HepG2 (cell line): Measurements from ENCODE around the gene GLIPR1. TPM values are rescaled to one million over a fixed set of nuclear protein-coding genes. Genes with fewer than 3 reads are reported as not detected.

Source experiments
- ATAC-seq: fragments of 200-7000 bp; cut with Tn5 transposase; 3 replicates; pipeline ENCODE4 v1.9.1; 2020; ENCODE audit warnings: mild to moderate bottlenecking, moderate library complexity
- BruUV-seq: library from RNA; stranded (reverse); fragments of 400-500 nt; replicated peaks from 2 replicates; lab custom pipeline; 2021; lab: Mats Ljungman, UMichigan
- CTCF ChIA-PET: fragments of 300-600 bp; formaldehyde crosslinking; extraction: SDS; loops from one replicate; lab custom pipeline; 2021; ENCODE audit warnings: low total read pairs, inconsistent platforms, low intra/inter-chr PET ratio; lab: Yijun Ruan, JAX
- POLR2A ChIA-PET: fragments of 350-600 bp; sonication (Branson Sonifier 250); formaldehyde crosslinking; loops from one replicate; lab custom pipeline; 2020; ENCODE audit warnings: antibody characterized with exemption, inconsistent platforms; lab: Yijun Ruan, JAX
- DNase-seq: peaks from one replicate; pipeline ENCODE4 v3.0.0-alpha.2; 2015; ENCODE audit warnings: low spot score
- FAIRE-seq: peaks from 3 replicates; lab custom pipeline; 2011; peaks lifted over from hg19 to GRCh38; lab: Jason Lieb, UNC
- H2AFZ ChIP-seq: one replicate; pipeline ENCODE4 v1.6.1; 2011; ENCODE audit warnings: low read length, inconsistent platforms
- H3K27ac ChIP-seq: fragments of 300-600 bp; 3 replicates; pipeline ENCODE4 v1.8.0; 2011; ENCODE audit warnings: mixed run types, mild to moderate bottlenecking, mixed read lengths, low read length, inconsistent platforms; ENCODE audit not compliant: insufficient read depth; ENCODE audit errors: extremely low read length
- H3K27me3 ChIP-seq, 2 experiments: fragments of 200-600 bp in 1 of 2; 2 replicates in 1 of 2; 3 replicates in 1 of 2; pipeline versions ENCODE4 v1.6.0 to v1.8.0; 2011; ENCODE audit warnings: low read length in 2 of 2, mild to moderate bottlenecking in 2 of 2, moderate library complexity in 2 of 2, inconsistent platforms in 1 of 2; ENCODE audit not compliant: insufficient read depth in 2 of 2, control insufficient read depth in 1 of 2
- H3K36me3 ChIP-seq, 2 experiments: fragments of 200-600 bp in 1 of 2; replicated peaks in 1 of 2; 2 replicates in 1 of 2; 3 replicates in 1 of 2; pipeline versions ENCODE4 v1.5.1 to v1.8.0; 2011; ENCODE audit warnings: low read length in 2 of 2, inconsistent platforms in 1 of 2; ENCODE audit not compliant: insufficient read depth in 2 of 2, control insufficient read depth in 1 of 2
- H3K4me1 ChIP-seq: 2 replicates; pipeline ENCODE4 v1.5.1; 2012; ENCODE audit warnings: low read length, inconsistent platforms; ENCODE audit not compliant: insufficient read depth
- H3K4me2 ChIP-seq: 2 replicates; pipeline ENCODE4 v1.6.0; 2011; ENCODE audit warnings: low read depth, low read length, inconsistent platforms
- H3K4me3 ChIP-seq, 3 experiments: fragments of 200-600 bp in 1 of 3; sonication (generic), shearing (Covaris generic) in 1 of 3; replicated peaks in 1 of 3; 2 replicates each; pipeline ENCODE4 v1.5.1; 2011 to 2016; ENCODE audit warnings: low read length in 3 of 3, inconsistent platforms in 2 of 3, low read depth in 2 of 3, mild to moderate bottlenecking in 2 of 3, control low read depth in 1 of 3, mixed read lengths in 1 of 3; ENCODE audit not compliant: insufficient read depth in 1 of 3
- H3K79me2 ChIP-seq: one replicate; pipeline ENCODE4 v1.6.1; 2011; ENCODE audit warnings: low read length, inconsistent platforms; ENCODE audit not compliant: insufficient read depth
- H3K9ac ChIP-seq: 2 replicates; pipeline ENCODE4 v1.6.0; 2011; ENCODE audit warnings: mild to moderate bottlenecking, low read depth, low read length, inconsistent platforms; ENCODE audit not compliant: insufficient read depth
- H3K9me3 ChIP-seq: 2 replicates; pipeline ENCODE4 v1.5.1; 2012; ENCODE audit warnings: mild to moderate bottlenecking, low read length
- H4K20me1 ChIP-seq: 2 replicates; pipeline ENCODE4 v1.6.0; 2011; ENCODE audit warnings: inconsistent platforms, mild to moderate bottlenecking, low read length, moderate library complexity; ENCODE audit not compliant: insufficient read depth
- GFI1 ChIP-seq: sonication (generic); formaldehyde crosslinking; IDR thresholded peaks from 2 replicates; pipeline ENCODE4 v1.5.0; 2020; ENCODE audit warnings: missing genetic modification reagents, mild to moderate bottlenecking, borderline replicate concordance
- IRX3 ChIP-seq: sonication (generic); formaldehyde crosslinking; IDR thresholded peaks from 2 replicates; pipeline ENCODE4 v1.8.1; 2023; ENCODE audit warnings: mild to moderate bottlenecking, low read depth, missing genetic modification reagents, borderline replicate concordance
- MEIS1 ChIP-seq: sonication (generic); formaldehyde crosslinking; IDR thresholded peaks from 2 replicates; pipeline ENCODE4 v1.9.0; 2021; ENCODE audit warnings: mild to moderate bottlenecking, missing genetic modification reagents, moderate library complexity, borderline replicate concordance
- POLR2AphosphoS2 ChIP-seq: IDR thresholded peaks from 2 replicates; pipeline ENCODE4 v1.6.1; 2011; ENCODE audit warnings: low read depth, low read length, improper control_type of control experiment
- ZBTB34 ChIP-seq: sonication (generic); formaldehyde crosslinking; IDR thresholded peaks from 2 replicates; pipeline ENCODE4 v1.8.0; 2022; ENCODE audit warnings: mild to moderate bottlenecking, missing genetic modification reagents
- WGBS: methylation state at CpG from one replicate; pipeline ENCODE4 v1.1.6; 2017; ENCODE audit warnings: low lambda C conversion rate; 5-methylcytosine and 5-hydroxymethylcytosine counted together
- in situ Hi-C: cut with HindIII; loops from 2 replicates; pipeline ENCODE4 v1.10.0; 2017; ENCODE audit warnings: low pct_unique_long_range_greater_than_20kb; ENCODE audit not compliant: extremely low pct_ligation_motif_present
- intact Hi-C: fragments of 100-400 bp; cut with micrococcal nuclease; formaldehyde crosslinking; loops from one replicate; pipeline ENCODE4 v1.10.0; 2022; ENCODE audit not compliant: unreplicated experiment
- polyA plus RNA-seq, 8 experiments: library from polyadenylated mRNA; depleted of rRNA in 3 of 8; stranded (reverse) in 7 of 8; unstranded in 1 of 8; fragments of >200 nt; fragmentation: Illumina TruSeq in 4 of 8; extraction: Trizol in 4 of 8; gene quantifications; 2 replicates each; pipeline versions ENCODE4 v1.2.1 to v1.2.3, GENCODE V29; 2011 to 2016; ENCODE audit warnings: low read depth in 4 of 8, missing spikeins in 1 of 8, mixed read lengths in 1 of 8; ENCODE audit not compliant: insufficient read depth in 1 of 8
- total RNA-seq, 5 experiments: library from RNA; depleted of rRNA; stranded (reverse); fragments of >200 nt; fragmentation: Illumina TruSeq; extraction: Trizol; gene quantifications; 2 replicates each; pipeline ENCODE4 v1.2.3, GENCODE V29; 2016; ENCODE audit warnings: low read depth in 1 of 5

GLIPR1 gene
- total and polyA plus RNA-seq, 2 of the 13 experiments (the other 11 are each of a cell fraction or from before 2014, with no cell fraction given), result 1.9 to 5.0 TPM

- H3K79me2 ChIP-seq, result no peaks in the 10 kb centered on the region
Measured at GRCh38 chr12:75481013-75481705, 604 bp downstream of the GLIPR1 start.

More at GRCh38 chr12:75481013-75481705, 604 bp downstream of the GLIPR1 start:
- peaks cover 26% of the 10 kb centered on the region for H3K4me1 ChIP-seq
- 20% methylated on average over 5 of the region's 5 CpGs for WGBS
- H3K27me3 ChIP-seq, result no peaks in the 10 kb centered on the region
- POLR2A ChIA-PET, result interaction anchor here (0.7 kb wide), 1 partner anchor 23 kb away, joined by 3 read pairs; no protein-coding TSS in a partner anchor
- CTCF ChIA-PET, result no interaction called here
- H3K9ac ChIP-seq, result peak overlapping the region; percentile 45; the same call in 1 of the 2 replicates
- H3K36me3 ChIP-seq, result no peaks in the 10 kb centered on the region
- intact Hi-C loops, result loop anchor here (2.0 to 10.0 kb wide), 3 partner anchors 792 to 976 kb away; partner anchors contain the start of gene BBS10
- peak overlapping the region; percentile 80 for H2AFZ ChIP-seq
- no peak for DNase-seq
- BruUV-seq, result TSS peak; percentile 88
- no peaks in the 10 kb centered on the region for H4K20me1 ChIP-seq
- FAIRE-seq, result no peak
- H3K4me2 ChIP-seq, result peak overlapping the region; percentile 67
- TF ChIP-seq MEIS1 (CRISPR knock-in tag) (0 out of 2 replicates have a peak, but pooled peaks have one; percentile 12), GFI1 (CRISPR knock-in tag) (no peak), ZBTB34 (CRISPR knock-in tag) (no peak), IRX3 (CRISPR knock-in tag) (no peak), POLR2AphosphoS2 (no peak)
- TF ChIP-seq, all 625 proteins: peak for 1
- in situ Hi-C loops, result no loop called here
- peak; percentile 41 for ATAC-seq
- Histone ChIP-seq H3K4me3 (peak overlapping the region; percentile 44 to 50 (median 47); a peak in 5 of 6 replicates), H3K27ac (no peak overlapping the region), H3K9me3 (no peaks in the 10 kb centered on the region)
